HCT116 (cell line): ENCODE results near the gene OGDHL.

Experiments
- CTCF ChIP-seq, 3 experiments: fragments of 200-600 bp in 1 of 3; sonication (generic) in 1 of 3; IDR thresholded peaks in 2 of 3; conservative IDR thresholded peaks in 1 of 3; 2 replicates each; pipeline ENCODE4 v1.5.1; 2012 to 2017; ENCODE audit warnings: low read depth in 2 of 3, low read length in 2 of 3, antibody characterized with exemption in 1 of 3, borderline replicate concordance in 1 of 3, control low read depth in 1 of 3, mild to moderate bottlenecking in 1 of 3, mixed read lengths in 1 of 3, mixed run types in 1 of 3, moderate library complexity in 1 of 3; ENCODE audit not compliant: insufficient read depth in 1 of 3
- EGR1 ChIP-seq: IDR thresholded peaks from 2 replicates; pipeline ENCODE4 v1.6.1; 2012; ENCODE audit warnings: low read depth
- EZH2 ChIP-seq: fragments of 200-600 bp; sonication (generic); IDR thresholded peaks from 2 replicates; pipeline ENCODE4 v1.6.1; 2017; ENCODE audit warnings: antibody characterized with exemption, mixed run types
- EZH2phosphoT487 ChIP-seq: fragments of 200-600 bp; IDR thresholded peaks from 2 replicates; pipeline ENCODE4 v1.6.1; 2018; ENCODE audit warnings: antibody characterized with exemption, borderline replicate concordance
- POLR2A ChIP-seq: IDR thresholded peaks from 2 replicates; pipeline ENCODE4 v1.7.0; 2011; ENCODE audit warnings: borderline replicate concordance; ENCODE audit not compliant: insufficient read depth, insufficient read length; ENCODE audit errors: extremely low read depth
- SP1 ChIP-seq: IDR thresholded peaks from 2 replicates; pipeline ENCODE4 v1.6.1; 2012; ENCODE audit warnings: low read depth
- SRF ChIP-seq: IDR thresholded peaks from 2 replicates; pipeline ENCODE4 v1.6.1; 2012; ENCODE audit warnings: low read depth
- YY1 ChIP-seq: IDR thresholded peaks from 2 replicates; pipeline ENCODE4 v1.6.1; 2011; ENCODE audit warnings: low read length, low read depth, moderate library complexity, mild to moderate bottlenecking; ENCODE audit not compliant: insufficient replicate concordance; ENCODE audit errors: extremely low read depth
- ZFX ChIP-seq: fragments of 450-650 bp; IDR thresholded peaks from 2 replicates; pipeline ENCODE4 v1.6.1; 2017
- ZNF274 ChIP-seq: fragments of 200-500 bp; sonication (Bioruptor generic); IDR thresholded peaks from 2 replicates; pipeline ENCODE4 v1.6.1; 2014; ENCODE audit warnings: mild to moderate bottlenecking, low read depth, low read length, inconsistent platforms

DNA sequence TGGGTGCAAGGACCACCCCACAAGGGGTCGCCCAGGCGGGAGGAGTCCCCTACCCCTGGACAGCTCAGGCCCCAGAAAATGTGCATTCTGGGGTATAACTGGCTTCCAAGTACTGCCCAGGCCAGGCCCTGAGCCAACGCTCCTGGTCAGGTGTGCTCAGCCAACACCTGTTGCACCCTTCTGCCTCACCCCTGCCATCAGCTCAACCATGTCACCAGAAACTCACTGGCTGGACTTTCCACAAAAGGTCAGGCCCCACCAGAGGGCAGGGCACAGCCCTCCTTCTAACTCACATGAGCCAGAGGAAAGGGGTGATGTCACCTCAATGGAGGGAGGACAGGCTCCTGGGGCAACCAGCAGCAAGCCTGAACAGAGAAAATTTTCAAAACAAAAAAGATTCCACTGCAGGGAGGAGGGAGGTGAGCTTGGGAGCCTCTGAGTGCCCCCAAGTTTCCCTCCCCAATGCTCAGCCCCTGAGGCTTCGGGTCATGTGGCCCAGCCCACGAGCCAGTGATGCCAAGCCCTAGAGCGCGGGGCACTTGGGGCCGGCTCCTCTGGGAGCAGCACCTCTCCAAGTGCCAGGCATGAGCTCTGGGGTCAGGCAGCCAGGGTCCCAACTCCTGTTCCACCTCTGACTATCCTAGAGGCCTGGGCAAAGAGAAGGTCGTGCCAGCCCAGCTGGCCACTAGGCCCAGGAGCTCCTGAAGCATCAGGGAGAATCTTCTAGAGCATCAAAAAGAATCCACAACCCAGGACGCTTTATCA is 2.2 kb downstream of the OGDHL start:
- TF ChIP-seq YY1, result no peak
- TF ChIP-seq EZH2phosphoT487, result no peak
- no peak for TF ChIP-seq CTCF (IDR thresholded peaks at IDR 0.05 in 2 of 3, conservative IDR thresholded peaks at IDR 0.05 in 1 of 3; ENCODE audit: borderline replicate concordance in 1 of 3, insufficient read depth in 1 of 3, low read depth in 2 of 3, low read length in 2 of 3)
- no peak for TF ChIP-seq ZNF274
- no peak for TF ChIP-seq SRF
- TF ChIP-seq ZFX, result no peak
- TF ChIP-seq EGR1, result no peak
- TF ChIP-seq EZH2, result no peak
- TF ChIP-seq SP1, result no peak
- no peak for TF ChIP-seq POLR2A
